K562 (cell line): Measurements from ENCODE around the gene MET. TPM values are rescaled to one million over a fixed set of nuclear protein-coding genes. Genes with fewer than 3 reads are reported as not detected.

Experiments used
- ATAC-seq: fragments of 200-7000 bp; cut with Tn5 transposase; 3 replicates; pipeline ENCODE4 v1.9.1; 2020; ENCODE audit warnings: moderate library complexity
- BruUV-seq: library from RNA; stranded (reverse); fragments of 400-500 nt; replicated peaks from 2 replicates; lab custom pipeline; 2021; lab: Mats Ljungman, UMichigan
- CTCF ChIA-PET: fragments of 300-600 bp; formaldehyde crosslinking; extraction: SDS; loops from one replicate; lab custom pipeline; 2021; ENCODE audit warnings: low intra/inter-chr PET ratio; lab: Yijun Ruan, JAX
- POLR2A ChIA-PET: fragments of 300-600, 350-650 bp; sonication (Branson Sonifier 250); formaldehyde crosslinking; extraction: SDS; loops from one replicate; lab custom pipeline; 2021; ENCODE audit warnings: antibody characterized with exemption, inconsistent platforms; lab: Yijun Ruan, JAX
- DNase-seq, 4 experiments: peaks; one replicate each; pipeline versions ENCODE4 v3.0.0 to v3.0.0-alpha.2; 2011 to 2018; ENCODE audit warnings: low spot score in 3 of 4, mixed read lengths in 3 of 4; ENCODE audit errors: extremely low read depth in 1 of 4
- FAIRE-seq: peaks from 2 replicates; lab custom pipeline; 2011; peaks lifted over from hg19 to GRCh38; lab: Jason Lieb, UNC
- H2AFZ ChIP-seq: 2 replicates; pipeline ENCODE4 v1.6.0; 2011; ENCODE audit warnings: low read depth, low read length, control low read depth, inconsistent platforms
- H3K27ac ChIP-seq: fragments of 200-600 bp; 3 replicates; pipeline ENCODE4 v1.8.0; 2011; ENCODE audit warnings: low read depth, mild to moderate bottlenecking, control low read depth, inconsistent platforms, low read length, moderate library complexity, mixed read lengths; ENCODE audit errors: extremely low read depth
- H3K27me3 ChIP-seq, 2 experiments: fragments of 300-600 bp in 1 of 2; 2 replicates in 1 of 2; 3 replicates in 1 of 2; pipeline versions ENCODE4 v1.6.0 to v1.8.0; 2011; ENCODE audit warnings: inconsistent platforms in 2 of 2, low read length in 2 of 2, mild to moderate bottlenecking in 1 of 2, mixed read lengths in 1 of 2, moderate library complexity in 1 of 2; ENCODE audit not compliant: control insufficient read depth in 2 of 2, insufficient read depth in 2 of 2
- H3K36me3 ChIP-seq: fragments of 300-600 bp; 3 replicates; pipeline ENCODE4 v1.8.0; 2011; ENCODE audit warnings: mild to moderate bottlenecking, low read length, inconsistent platforms; ENCODE audit not compliant: control insufficient read depth, insufficient read depth
- H3K4me1 ChIP-seq, 2 experiments: fragments of 200-600 bp in 1 of 2; replicated peaks in 1 of 2; 2 replicates in 1 of 2; 3 replicates in 1 of 2; pipeline versions ENCODE4 v1.5.1 to v1.8.0; 2011; ENCODE audit warnings: inconsistent platforms in 2 of 2, low read length in 2 of 2, mild to moderate bottlenecking in 1 of 2, mixed read lengths in 1 of 2, moderate library complexity in 1 of 2; ENCODE audit not compliant: control insufficient read depth in 2 of 2, insufficient read depth in 2 of 2
- H3K4me2 ChIP-seq: 2 replicates; pipeline ENCODE4 v1.6.1; 2011; ENCODE audit warnings: low read length, control low read depth, inconsistent platforms, mixed read lengths; ENCODE audit not compliant: insufficient read depth
- H3K4me3 ChIP-seq: fragments of 200-600 bp; sonication (generic), shearing (Covaris generic); 2 replicates; pipeline ENCODE4 v1.5.1; 2016; ENCODE audit warnings: control low read depth, inconsistent platforms
- H3K79me2 ChIP-seq: fragments of 200-600 bp; 3 replicates; pipeline ENCODE4 v1.8.0; 2011; ENCODE audit warnings: low read length, inconsistent platforms; ENCODE audit not compliant: control insufficient read depth, insufficient read depth
- H3K9ac ChIP-seq, 2 experiments: 2 replicates each; pipeline versions ENCODE4 v1.6.0 to v1.6.1; 2011; ENCODE audit warnings: low read depth in 2 of 2, low read length in 2 of 2, control low read depth in 1 of 2, inconsistent platforms in 1 of 2, mild to moderate bottlenecking in 1 of 2, mixed read lengths in 1 of 2; ENCODE audit not compliant: insufficient read depth in 1 of 2
- H3K9me1 ChIP-seq: one replicate; pipeline ENCODE4 v1.6.0; 2011; ENCODE audit warnings: inconsistent platforms, mild to moderate bottlenecking, low read length, moderate library complexity; ENCODE audit not compliant: control insufficient read depth, insufficient read depth
- H3K9me3 ChIP-seq: replicated peaks from 2 replicates; pipeline ENCODE4 v1.5.1; 2011; ENCODE audit warnings: low read depth, low read length, inconsistent platforms; ENCODE audit not compliant: control insufficient read depth, insufficient read depth
- H4K20me1 ChIP-seq: replicated peaks from 2 replicates; pipeline ENCODE4 v1.6.1; 2011; ENCODE audit warnings: low read length, inconsistent platforms, mixed read lengths; ENCODE audit not compliant: control insufficient read depth, insufficient read depth
- ARID1B ChIP-seq: fragments of 450-650 bp; IDR thresholded peaks from 2 replicates; pipeline ENCODE4 v1.6.1; 2016; ENCODE audit warnings: antibody characterized with exemption, mild to moderate bottlenecking, inconsistent platforms
- ARID3A ChIP-seq: IDR thresholded peaks from 2 replicates; pipeline ENCODE4 v1.6.1; 2012; ENCODE audit warnings: low read depth, low read length, improper control_type of control experiment, borderline replicate concordance
- ATF4 ChIP-seq: fragments of 450-650 bp; formaldehyde crosslinking; IDR thresholded peaks from 2 replicates; pipeline ENCODE4 v1.4.0; 2022; ENCODE audit warnings: mild to moderate bottlenecking, moderate library complexity
- CHD4 ChIP-seq: fragments of 200-600 bp; sonication (generic); IDR thresholded peaks from 3 replicates; pipeline ENCODE4 v1.6.1; 2012; ENCODE audit warnings: low read depth, mild to moderate bottlenecking, mixed read lengths, low read length, inconsistent platforms; ENCODE audit not compliant: insufficient read depth, insufficient replicate concordance, poor library complexity, severe bottlenecking
- CTBP1 ChIP-seq: fragments of 450-650 bp; IDR thresholded peaks from 2 replicates; pipeline ENCODE4 v1.6.1; 2016; ENCODE audit warnings: borderline replicate concordance
- EZH2 ChIP-seq: IDR thresholded peaks from 2 replicates; pipeline ENCODE4 v1.6.1; 2012; ENCODE audit warnings: low read depth, mild to moderate bottlenecking, inconsistent platforms, low read length, borderline replicate concordance
- HNRNPL ChIP-seq: fragments of 200-400 bp; formaldehyde crosslinking; IDR thresholded peaks from 2 replicates; pipeline ENCODE4 v1.6.1; 2017; ENCODE audit warnings: low read depth, mild to moderate bottlenecking, low read length
- MED1 ChIP-seq: sonication (generic); formaldehyde crosslinking; IDR thresholded peaks from 2 replicates; pipeline ENCODE4 v1.8.1; 2023; ENCODE audit warnings: missing genetic modification reagents, borderline replicate concordance
- PCBP2 ChIP-seq: fragments of 200-400 bp; formaldehyde crosslinking; IDR thresholded peaks from 2 replicates; pipeline ENCODE4 v1.6.1; 2018; ENCODE audit warnings: low read length, low read depth, mild to moderate bottlenecking, moderate library complexity; ENCODE audit not compliant: poor library complexity, severe bottlenecking
- PPARD ChIP-seq: fragments of 250-450 bp; sonication (Bioruptor Pico); IDR thresholded peaks from 2 replicates; pipeline ENCODE4 v1.8.0; 2022; ENCODE audit warnings: inconsistent platforms, mild to moderate bottlenecking, moderate library complexity
- PYGO2 ChIP-seq: fragments of 450-650 bp; IDR thresholded peaks from 2 replicates; pipeline ENCODE4 v1.6.1; 2016; ENCODE audit warnings: mild to moderate bottlenecking, missing genetic modification characterization, moderate library complexity, missing compliant biosample characterization
- SAP30 ChIP-seq: fragments of 200-600 bp; sonication (generic); IDR thresholded peaks from 2 replicates; pipeline ENCODE4 v1.6.1; 2012; ENCODE audit warnings: borderline replicate concordance, low read depth, mild to moderate bottlenecking, moderate library complexity, low read length, control low read depth, inconsistent platforms; ENCODE audit not compliant: insufficient read depth, poor library complexity, severe bottlenecking
- SIX5 ChIP-seq, 2 experiments: IDR thresholded peaks; 2 replicates each; pipeline ENCODE4 v1.6.1; 2011; ENCODE audit warnings: low read length in 2 of 2, borderline replicate concordance in 1 of 2, low read depth in 1 of 2, mild to moderate bottlenecking in 1 of 2, moderate library complexity in 1 of 2; ENCODE audit not compliant: insufficient read depth in 1 of 2
- ZNF23 ChIP-seq: fragments of 250-450 bp; sonication (Bioruptor Pico); IDR thresholded peaks from 2 replicates; pipeline ENCODE4 v1.4.0; 2020; ENCODE audit warnings: mild to moderate bottlenecking
- ZNF277 ChIP-seq: fragments of 250-450 bp; sonication (Bioruptor Pico); IDR thresholded peaks from 2 replicates; pipeline ENCODE4 v1.8.0; 2022; ENCODE audit warnings: inconsistent platforms, mild to moderate bottlenecking, moderate library complexity, borderline replicate concordance
- ZNF75A ChIP-seq: fragments of 450-650 bp; formaldehyde crosslinking; IDR thresholded peaks from 2 replicates; pipeline ENCODE4 v1.4.0; 2020; ENCODE audit warnings: mild to moderate bottlenecking
- ZNF79 ChIP-seq: fragments of 250-450 bp; sonication (Bioruptor Pico); IDR thresholded peaks from 2 replicates; pipeline ENCODE4 v1.4.0; 2020; ENCODE audit warnings: low read depth, mild to moderate bottlenecking, moderate library complexity
- WGBS: fragments of 100-300 bp; shearing (Covaris generic); methylation state at CpG from one replicate; pipeline ENCODE4 v1.1.6; 2016; ENCODE audit warnings: low coverage, mixed read lengths; ENCODE audit not compliant: insufficient coverage; ENCODE audit errors: missing lambda C conversion rate; 5-methylcytosine and 5-hydroxymethylcytosine counted together
- in situ Hi-C: fragments of 300-500 bp; cut with MboI; formaldehyde crosslinking; loops from 4 replicates; pipeline ENCODE4 v1.15.0; 2018; ENCODE audit warnings: inconsistent platforms, mixed read lengths
- intact Hi-C: fragments of 100-400 bp; cut with micrococcal nuclease; formaldehyde crosslinking; loops from 2 replicates; pipeline ENCODE4 v1.14.2; 2022
- polyA plus RNA-seq, 8 experiments: library from polyadenylated mRNA; depleted of rRNA in 4 of 8; stranded (reverse) in 5 of 8; unstranded in 3 of 8; fragments of >200 nt; fragmentation: Nextera tagmentation in 2 of 8; fragmentation: Illumina TruSeq in 1 of 8; extraction: Ambion mirVana in 2 of 8; extraction: Trizol in 1 of 8; gene quantifications; 2 replicates each; pipeline versions ENCODE4 v1.2.1 to v1.2.3, GENCODE V29; 2011 to 2014; ENCODE audit warnings: inconsistent platforms in 1 of 8, missing spikeins in 1 of 8
- total RNA-seq, 7 experiments: library from RNA; depleted of rRNA in 6 of 7; stranded (reverse); fragments of >200 nt in 6 of 7; fragmentation: Illumina TruSeq in 2 of 7; extraction: Trizol in 2 of 7; gene quantifications; 2 replicates each; pipeline versions ENCODE4 v1.2.1 to v1.2.3, GENCODE V29; 2011 to 2021; ENCODE audit warnings: low replicate concordance in 1 of 7

The MET gene
- total and polyA plus RNA-seq, 9 of the 15 experiments (the other 6 are each of a cell fraction or from before 2014, with no cell fraction given): 0.84 to 2.4 (median 1.1) TPM

GRCh38 chr7:116843378-116843777 lies 171.4 kb downstream of the MET start:
- peak in 1 of 4 experiments; percentile 29 for DNase-seq
- CTCF ChIA-PET: interaction anchor here (0.6 kb wide), 1 partner anchor 220 kb away, joined by 3 read pairs; no protein-coding TSS in a partner anchor
- TF ChIP-seq ZNF75A (CRISPR knock-in tag) (no peak), SIX5 (IDR thresholded peaks at IDR 0.05; ENCODE audit: borderline replicate concordance in 1 of 2, insufficient read depth in 1 of 2, low read depth in 1 of 2, low read length in 2 of 2) (no peak), ZNF23 (CRISPR knock-in tag) (no peak), ARID1B (no peak), EZH2 (no peak), MED1 (no peak), ATF4 (CRISPR knock-in tag) (0 out of 2 replicates have a peak, but pooled peaks have one; percentile 22), PPARD (no peak), HNRNPL (no peak), SAP30 (no peak), ARID3A (no peak), PCBP2 (no peak), ZNF79 (CRISPR knock-in tag) (no peak), CHD4 (peak; percentile 20), CTBP1 (0 out of 2 replicates have a peak, but pooled peaks have one; percentile 39), PYGO2 (tag) (no peak), ZNF277 (CRISPR knock-in tag) (no peak)

More at GRCh38 chr7:116843378-116843777, 171.4 kb downstream of the MET start:
- H3K27me3 ChIP-seq: peaks cover 7 to 16% of the 10 kb centered on the region in 2 experiments
- intact Hi-C loops (no loop called here), in situ Hi-C loops (no loop called here)
- no peaks in the 10 kb centered on the region for H3K79me2 ChIP-seq
- 0% methylated on average over 4 of the region's 4 CpGs for whole genome bisulfite sequencing
- ATAC-seq (peak; percentile 65), FAIRE-seq (no peak)
- H3K36me3 ChIP-seq: no peaks in the 10 kb centered on the region
- POLR2A ChIA-PET: interaction anchor here (0.8 to 1.8 kb wide), 2 partner anchors 9 to 11 kb away, joined by 5 to 6 read pairs; no protein-coding TSS in a partner anchor
- no peaks in the 10 kb centered on the region for H3K9me3 ChIP-seq
- H4K20me1 ChIP-seq: no peaks in the 10 kb centered on the region
- BruUV-seq: no TSS peak
- no peak overlapping the region; the same call in 1 of the 2 replicates for H3K4me3 ChIP-seq
- no peak overlapping the region for H3K9ac ChIP-seq
- no peaks in the 10 kb centered on the region for H3K9me1 ChIP-seq
- peak overlapping the region; percentile 35 for H2AFZ ChIP-seq
- H3K4me2 ChIP-seq: peak overlapping the region; percentile 50
- peaks cover 0 to 12% of the 10 kb centered on the region in 2 experiments; a peak in 2 of 5 replicates for H3K4me1 ChIP-seq
- no peak overlapping the region for H3K27ac ChIP-seq
